SK-N-SH treated with all-trans-retinoic acid at 6 μM for 48 hours (cell line): Measurements from ENCODE around the gene SNX5.

Source experiments
- ATAC-seq: fragments of 200-7000 bp; cut with Tn5 transposase; 3 replicates; pipeline ENCODE4 v1.9.1; 2020; ENCODE audit warnings: mild to moderate bottlenecking, moderate library complexity
- ARNTL ChIP-seq: fragments of 450-650 bp; formaldehyde crosslinking; IDR thresholded peaks from 2 replicates; pipeline ENCODE4 v1.5.0; 2020; ENCODE audit warnings: low read depth, mild to moderate bottlenecking, moderate library complexity, borderline replicate concordance
- BACH2 ChIP-seq: fragments of 250-450 bp; sonication (Bioruptor Pico); IDR thresholded peaks from 2 replicates; pipeline ENCODE4 v1.9.0; 2021; ENCODE audit warnings: mild to moderate bottlenecking, borderline replicate concordance
- ESRRG ChIP-seq: fragments of 250-450 bp; sonication (Bioruptor Pico); IDR thresholded peaks from 2 replicates; pipeline ENCODE4 v1.6.1; 2021; ENCODE audit warnings: mild to moderate bottlenecking
- GLIS3 ChIP-seq: fragments of 250-450 bp; sonication (Bioruptor Pico); IDR thresholded peaks from 2 replicates; pipeline ENCODE4 v1.5.0; 2020; ENCODE audit warnings: mild to moderate bottlenecking, moderate library complexity
- ISL1 ChIP-seq: fragments of 250-450 bp; sonication (Bioruptor Pico); IDR thresholded peaks from 2 replicates; pipeline ENCODE4 v2.1.2; 2022; ENCODE audit warnings: mild to moderate bottlenecking, moderate library complexity
- OSR1 ChIP-seq: fragments of 250-450 bp; sonication (Bioruptor Pico); IDR thresholded peaks from 2 replicates; pipeline ENCODE4 v1.8.0; 2022; ENCODE audit warnings: moderate library complexity, mild to moderate bottlenecking, inconsistent platforms
- PPARA ChIP-seq: fragments of 250-450 bp; sonication (Bioruptor Pico); IDR thresholded peaks from 2 replicates; pipeline ENCODE4 v1.5.0; 2020; ENCODE audit warnings: mild to moderate bottlenecking, borderline replicate concordance
- RARB ChIP-seq: fragments of 250-450 bp; sonication (Bioruptor Pico); IDR thresholded peaks from 2 replicates; pipeline ENCODE4 v1.8.0; 2021; ENCODE audit warnings: mild to moderate bottlenecking, moderate library complexity
- SNAI2 ChIP-seq: fragments of 250-450 bp; sonication (Bioruptor Pico); IDR thresholded peaks from 2 replicates; pipeline ENCODE4 v1.5.0; 2020; ENCODE audit warnings: mild to moderate bottlenecking, moderate library complexity
- TOX ChIP-seq: fragments of 250-450 bp; sonication (Bioruptor Pico); IDR thresholded peaks from 2 replicates; pipeline ENCODE4 v1.8.0; 2021; ENCODE audit warnings: mild to moderate bottlenecking, moderate library complexity, borderline replicate concordance
- ZC3H10 ChIP-seq: fragments of 250-450 bp; sonication (Bioruptor Pico); IDR thresholded peaks from 2 replicates; pipeline ENCODE4 v1.5.1; 2021; ENCODE audit warnings: mild to moderate bottlenecking, moderate library complexity
- ZFP3 ChIP-seq: fragments of 250-450 bp; sonication (Bioruptor Pico); IDR thresholded peaks from 2 replicates; pipeline ENCODE4 v1.5.0; 2020; ENCODE audit warnings: mild to moderate bottlenecking, moderate library complexity
- ZFP30 ChIP-seq: fragments of 450-650 bp; formaldehyde crosslinking; IDR thresholded peaks from 2 replicates; pipeline ENCODE4 v1.5.0; 2022; ENCODE audit warnings: mild to moderate bottlenecking, moderate library complexity
- ZNF565 ChIP-seq: fragments of 450-650 bp; formaldehyde crosslinking; conservative IDR thresholded peaks from 2 replicates; pipeline ENCODE4 v1.5.0; 2020; ENCODE audit warnings: low read depth, mild to moderate bottlenecking, moderate library complexity
- ZNF70 ChIP-seq: fragments of 450-650 bp; formaldehyde crosslinking; IDR thresholded peaks from 2 replicates; pipeline ENCODE4 v1.5.0; 2020; ENCODE audit warnings: mild to moderate bottlenecking, moderate library complexity
- ZNF8 ChIP-seq: fragments of 450-650 bp; formaldehyde crosslinking; IDR thresholded peaks from 2 replicates; pipeline ENCODE4 v1.5.0; 2020; ENCODE audit warnings: mild to moderate bottlenecking, moderate library complexity
- TF ChIP-seq, protein P1 (sequence below): fragments of 250-450 bp; sonication (Bioruptor Pico); IDR thresholded peaks from 2 replicates; pipeline ENCODE4 v1.5.0; 2020; ENCODE audit warnings: mild to moderate bottlenecking, moderate library complexity
- TF ChIP-seq, protein P2 (sequence below): fragments of 250-450 bp; sonication (Bioruptor Pico); IDR thresholded peaks from 2 replicates; pipeline ENCODE4 v1.5.1; 2020; ENCODE audit warnings: low read depth, mild to moderate bottlenecking, moderate library complexity
- TF ChIP-seq, protein P3 (sequence below): fragments of 250-450 bp; sonication (Bioruptor Pico); IDR thresholded peaks from 2 replicates; pipeline ENCODE4 v1.5.1; 2021; ENCODE audit warnings: mild to moderate bottlenecking, moderate library complexity
- TF ChIP-seq, protein P4 (sequence below): fragments of 250-450 bp; sonication (Bioruptor Pico); IDR thresholded peaks from 2 replicates; pipeline ENCODE4 v1.8.0; 2021; ENCODE audit warnings: low read depth, mild to moderate bottlenecking, moderate library complexity, borderline replicate concordance

The SNX5 gene

DNA sequence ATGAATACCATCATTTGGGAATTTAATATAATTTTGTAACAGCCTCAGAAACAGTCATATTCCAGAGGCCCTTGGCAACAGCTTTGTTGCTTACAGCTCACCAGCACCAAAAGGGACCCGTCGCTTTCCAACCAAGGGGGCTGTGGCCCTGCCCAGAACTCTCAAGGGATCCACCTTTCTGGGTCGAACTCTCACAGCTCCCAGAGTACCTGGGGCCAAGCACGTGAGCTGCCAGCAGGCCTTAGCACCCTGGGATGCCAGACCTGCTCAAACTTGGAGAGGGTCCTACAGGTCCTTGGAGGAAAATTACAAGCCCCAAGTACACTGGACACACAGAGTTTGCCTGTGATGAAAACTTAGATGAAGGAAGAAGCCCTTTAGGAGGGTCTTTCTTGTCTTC is 66.6 kb downstream of the SNX5 start:
- no peak for ATAC-seq
- no peak for TF ChIP-seq GLIS3 (CRISPR knock-in tag)
- no peak for TF ChIP-seq RARB (CRISPR knock-in tag)
- TF ChIP-seq, protein P1, sequence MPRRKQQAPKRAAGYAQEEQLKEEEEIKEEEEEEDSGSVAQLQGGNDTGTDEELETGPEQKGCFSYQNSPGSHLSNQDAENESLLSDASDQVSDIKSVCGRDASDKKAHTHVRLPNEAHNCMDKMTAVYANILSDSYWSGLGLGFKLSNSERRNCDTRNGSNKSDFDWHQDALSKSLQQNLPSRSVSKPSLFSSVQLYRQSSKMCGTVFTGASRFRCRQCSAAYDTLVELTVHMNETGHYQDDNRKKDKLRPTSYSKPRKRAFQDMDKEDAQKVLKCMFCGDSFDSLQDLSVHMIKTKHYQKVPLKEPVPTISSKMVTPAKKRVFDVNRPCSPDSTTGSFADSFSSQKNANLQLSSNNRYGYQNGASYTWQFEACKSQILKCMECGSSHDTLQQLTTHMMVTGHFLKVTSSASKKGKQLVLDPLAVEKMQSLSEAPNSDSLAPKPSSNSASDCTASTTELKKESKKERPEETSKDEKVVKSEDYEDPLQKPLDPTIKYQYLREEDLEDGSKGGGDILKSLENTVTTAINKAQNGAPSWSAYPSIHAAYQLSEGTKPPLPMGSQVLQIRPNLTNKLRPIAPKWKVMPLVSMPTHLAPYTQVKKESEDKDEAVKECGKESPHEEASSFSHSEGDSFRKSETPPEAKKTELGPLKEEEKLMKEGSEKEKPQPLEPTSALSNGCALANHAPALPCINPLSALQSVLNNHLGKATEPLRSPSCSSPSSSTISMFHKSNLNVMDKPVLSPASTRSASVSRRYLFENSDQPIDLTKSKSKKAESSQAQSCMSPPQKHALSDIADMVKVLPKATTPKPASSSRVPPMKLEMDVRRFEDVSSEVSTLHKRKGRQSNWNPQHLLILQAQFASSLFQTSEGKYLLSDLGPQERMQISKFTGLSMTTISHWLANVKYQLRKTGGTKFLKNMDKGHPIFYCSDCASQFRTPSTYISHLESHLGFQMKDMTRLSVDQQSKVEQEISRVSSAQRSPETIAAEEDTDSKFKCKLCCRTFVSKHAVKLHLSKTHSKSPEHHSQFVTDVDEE (CRISPR knock-in tag) = no peak
- TF ChIP-seq SNAI2 (CRISPR knock-in tag) = no peak
- no peak for TF ChIP-seq OSR1
- TF ChIP-seq ISL1 (CRISPR knock-in tag) = no peak
- TF ChIP-seq, protein P2, sequence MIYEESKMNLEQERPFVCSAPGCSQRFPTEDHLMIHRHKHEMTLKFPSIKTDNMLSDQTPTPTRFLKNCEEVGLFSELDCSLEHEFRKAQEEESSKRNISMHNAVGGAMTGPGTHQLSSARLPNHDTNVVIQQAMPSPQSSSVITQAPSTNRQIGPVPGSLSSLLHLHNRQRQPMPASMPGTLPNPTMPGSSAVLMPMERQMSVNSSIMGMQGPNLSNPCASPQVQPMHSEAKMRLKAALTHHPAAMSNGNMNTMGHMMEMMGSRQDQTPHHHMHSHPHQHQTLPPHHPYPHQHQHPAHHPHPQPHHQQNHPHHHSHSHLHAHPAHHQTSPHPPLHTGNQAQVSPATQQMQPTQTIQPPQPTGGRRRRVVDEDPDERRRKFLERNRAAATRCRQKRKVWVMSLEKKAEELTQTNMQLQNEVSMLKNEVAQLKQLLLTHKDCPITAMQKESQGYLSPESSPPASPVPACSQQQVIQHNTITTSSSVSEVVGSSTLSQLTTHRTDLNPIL = no peak
- no peak for TF ChIP-seq ZNF8 (CRISPR knock-in tag)
- no peak for TF ChIP-seq TOX (CRISPR knock-in tag)
- TF ChIP-seq ZNF70 (CRISPR knock-in tag) = no peak
- no peak for TF ChIP-seq ZC3H10
- TF ChIP-seq ZFP30 (CRISPR knock-in tag) = no peak
- TF ChIP-seq, protein P3, sequence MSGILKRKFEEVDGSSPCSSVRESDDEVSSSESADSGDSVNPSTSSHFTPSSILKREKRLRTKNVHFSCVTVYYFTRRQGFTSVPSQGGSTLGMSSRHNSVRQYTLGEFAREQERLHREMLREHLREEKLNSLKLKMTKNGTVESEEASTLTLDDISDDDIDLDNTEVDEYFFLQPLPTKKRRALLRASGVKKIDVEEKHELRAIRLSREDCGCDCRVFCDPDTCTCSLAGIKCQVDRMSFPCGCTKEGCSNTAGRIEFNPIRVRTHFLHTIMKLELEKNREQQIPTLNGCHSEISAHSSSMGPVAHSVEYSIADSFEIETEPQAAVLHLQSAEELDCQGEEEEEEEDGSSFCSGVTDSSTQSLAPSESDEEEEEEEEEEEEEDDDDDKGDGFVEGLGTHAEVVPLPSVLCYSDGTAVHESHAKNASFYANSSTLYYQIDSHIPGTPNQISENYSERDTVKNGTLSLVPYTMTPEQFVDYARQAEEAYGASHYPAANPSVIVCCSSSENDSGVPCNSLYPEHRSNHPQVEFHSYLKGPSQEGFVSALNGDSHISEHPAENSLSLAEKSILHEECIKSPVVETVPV (CRISPR knock-in tag) = no peak
- TF ChIP-seq BACH2 (CRISPR knock-in tag) = no peak

DNA sequence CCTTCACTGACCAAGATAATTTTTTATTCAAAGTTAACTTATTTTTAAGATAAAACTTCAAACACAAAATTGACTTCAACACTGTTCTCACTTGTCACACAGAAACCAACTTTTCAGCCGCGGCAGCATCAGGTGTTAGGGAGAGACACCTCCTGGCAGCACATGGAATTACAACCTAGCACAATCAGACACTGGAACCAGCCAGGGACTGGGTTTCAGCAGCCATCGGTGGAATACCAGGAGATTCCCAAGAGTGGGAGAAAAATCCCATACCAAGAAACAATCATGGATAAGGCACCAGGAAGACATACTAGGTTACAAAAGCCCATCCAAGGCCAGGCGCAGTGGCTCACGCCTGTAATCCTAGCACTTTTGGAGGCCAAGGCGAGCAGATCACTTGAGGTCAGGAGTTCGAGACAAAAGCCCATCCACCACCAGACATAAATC is 70.0 kb downstream of the SNX5 start:
- TF ChIP-seq GLIS3 (CRISPR knock-in tag) (no peak), PPARA (CRISPR knock-in tag) (no peak), SNAI2 (CRISPR knock-in tag) (no peak), ESRRG (CRISPR knock-in tag) (no peak), ZNF565 (CRISPR knock-in tag) (no peak), OSR1 (no peak)
- TF ChIP-seq, protein P3 (CRISPR knock-in tag) = no peak
- TF ChIP-seq, protein P4, sequence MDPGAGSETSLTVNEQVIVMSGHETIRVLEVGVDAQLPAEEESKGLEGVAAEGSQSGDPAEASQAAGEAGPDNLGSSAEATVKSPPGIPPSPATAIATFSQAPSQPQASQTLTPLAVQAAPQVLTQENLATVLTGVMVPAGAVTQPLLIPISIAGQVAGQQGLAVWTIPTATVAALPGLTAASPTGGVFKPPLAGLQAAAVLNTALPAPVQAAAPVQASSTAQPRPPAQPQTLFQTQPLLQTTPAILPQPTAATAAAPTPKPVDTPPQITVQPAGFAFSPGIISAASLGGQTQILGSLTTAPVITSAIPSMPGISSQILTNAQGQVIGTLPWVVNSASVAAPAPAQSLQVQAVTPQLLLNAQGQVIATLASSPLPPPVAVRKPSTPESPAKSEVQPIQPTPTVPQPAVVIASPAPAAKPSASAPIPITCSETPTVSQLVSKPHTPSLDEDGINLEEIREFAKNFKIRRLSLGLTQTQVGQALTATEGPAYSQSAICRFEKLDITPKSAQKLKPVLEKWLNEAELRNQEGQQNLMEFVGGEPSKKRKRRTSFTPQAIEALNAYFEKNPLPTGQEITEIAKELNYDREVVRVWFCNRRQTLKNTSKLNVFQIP (CRISPR knock-in tag) = no peak
- peak; percentile 84 for ATAC-seq

DNA sequence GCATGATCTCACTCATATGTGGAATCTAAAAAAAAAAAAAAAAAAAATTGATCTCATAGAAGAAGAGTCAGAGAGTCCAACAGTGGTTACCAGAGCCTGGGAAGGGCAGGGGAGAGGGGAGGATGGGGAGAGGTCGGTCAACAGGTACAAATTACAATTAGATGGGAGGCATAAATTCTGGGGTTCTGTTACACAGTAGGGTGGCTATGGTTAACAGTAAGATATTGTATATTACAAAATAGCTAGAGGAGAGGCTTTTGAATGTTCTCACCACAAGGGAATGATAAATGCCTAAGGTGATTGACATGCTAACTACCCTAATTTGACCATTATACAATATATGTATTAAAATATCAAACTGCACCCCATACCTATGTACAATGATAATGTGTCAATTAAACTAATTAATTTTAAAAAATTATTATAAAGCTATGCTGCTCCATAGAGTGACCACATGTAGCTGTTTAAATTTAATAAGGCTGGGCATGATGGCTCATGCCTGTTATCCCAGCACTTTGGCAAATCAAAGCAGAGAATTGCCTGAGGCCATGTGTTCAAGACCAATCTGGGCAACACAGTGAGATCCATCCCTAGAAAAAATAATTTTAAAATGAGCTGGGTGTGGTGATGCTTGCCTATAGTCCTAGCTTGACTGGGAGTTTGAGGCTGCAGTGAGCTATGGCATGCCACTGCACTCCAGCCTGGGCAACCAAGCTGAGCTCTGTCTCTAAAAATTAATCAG is 70.9 kb downstream of the SNX5 start:
- TF ChIP-seq ZFP30 (CRISPR knock-in tag) (no peak), ARNTL (CRISPR knock-in tag) (no peak), GLIS3 (CRISPR knock-in tag) (no peak), ISL1 (CRISPR knock-in tag) (no peak), ZNF70 (CRISPR knock-in tag) (no peak), ZNF8 (CRISPR knock-in tag) (no peak), OSR1 (no peak), ZNF565 (CRISPR knock-in tag) (no peak), SNAI2 (CRISPR knock-in tag) (no peak), BACH2 (CRISPR knock-in tag) (no peak), ZC3H10 (no peak), ESRRG (CRISPR knock-in tag) (no peak), ZFP3 (CRISPR knock-in tag) (no peak)
- TF ChIP-seq, protein P3 (CRISPR knock-in tag) = no peak
- TF ChIP-seq, protein P2 = no peak
- TF ChIP-seq, protein P1 (CRISPR knock-in tag) = no peak
- TF ChIP-seq, all 23 proteins: peak for 0
- ATAC-seq = no peak
